HepG2 (cell line): ENCODE results near the gene FOXN3. TPM values are rescaled to one million over a fixed set of nuclear protein-coding genes. Genes with fewer than 3 reads are reported as not detected.

Experiments used
- DMAP1 ChIP-seq: IDR thresholded peaks from 2 replicates; pipeline ENCODE4 v1.6.1; 2016
- GABPB1 ChIP-seq: IDR thresholded peaks from 2 replicates; pipeline ENCODE4 v1.6.1; 2016; ENCODE audit warnings: mild to moderate bottlenecking, missing genetic modification reagents, moderate library complexity, missing compliant biosample characterization
- HNRNPL ChIP-seq: fragments of 200-400 bp; formaldehyde crosslinking; IDR thresholded peaks from 2 replicates; pipeline ENCODE4 v1.6.1; 2017; ENCODE audit warnings: mild to moderate bottlenecking, low read depth, low read length
- JUND ChIP-seq: sonication (generic); formaldehyde crosslinking; IDR thresholded peaks from 2 replicates; pipeline ENCODE4 v1.8.0; 2022; ENCODE audit warnings: mild to moderate bottlenecking, missing genetic modification reagents
- MTA1 ChIP-seq: sonication (generic); formaldehyde crosslinking; IDR thresholded peaks from 2 replicates; pipeline ENCODE4 v1.4.0; 2020; ENCODE audit warnings: missing genetic modification reagents, mild to moderate bottlenecking, borderline replicate concordance
- RARA ChIP-seq: IDR thresholded peaks from 2 replicates; pipeline ENCODE4 v1.6.1; 2016; ENCODE audit warnings: missing genetic modification reagents, missing compliant biosample characterization
- RBFOX2 ChIP-seq: fragments of 200-400 bp; formaldehyde crosslinking; IDR thresholded peaks from 2 replicates; pipeline ENCODE4 v1.6.1; 2017; ENCODE audit warnings: low read depth, mild to moderate bottlenecking, low read length
- RCOR2 ChIP-seq: IDR thresholded peaks from 2 replicates; pipeline ENCODE4 v1.6.1; 2016; ENCODE audit warnings: missing biosample characterization, missing genetic modification reagents
- SIN3A ChIP-seq: IDR thresholded peaks from 2 replicates; pipeline ENCODE4 v1.6.1; 2011; ENCODE audit warnings: low read depth, mild to moderate bottlenecking, control low read depth, low read length, borderline replicate concordance
- SNAPC2 ChIP-seq: sonication (generic); formaldehyde crosslinking; IDR thresholded peaks from 2 replicates; pipeline ENCODE4 v1.8.1; 2022; ENCODE audit warnings: mild to moderate bottlenecking, missing genetic modification reagents
- STAG1 ChIP-seq: sonication (generic); formaldehyde crosslinking; IDR thresholded peaks from 2 replicates; pipeline ENCODE4 v1.4.0; 2020; ENCODE audit warnings: missing genetic modification reagents
- TCF12 ChIP-seq, 2 experiments: fragments of 450-650 bp in 1 of 2; sonication (generic) in 1 of 2; formaldehyde crosslinking in 1 of 2; IDR thresholded peaks; 2 replicates each; pipeline versions ENCODE4 v1.6.1 to v1.8.0; 2017 to 2022; ENCODE audit warnings: antibody characterized with exemption in 1 of 2, mild to moderate bottlenecking in 1 of 2, missing genetic modification reagents in 1 of 2, moderate library complexity in 1 of 2
- YEATS4 ChIP-seq: sonication (generic); formaldehyde crosslinking; IDR thresholded peaks from 2 replicates; pipeline ENCODE4 v1.4.0; 2020; ENCODE audit warnings: missing genetic modification reagents, borderline replicate concordance
- ZNF280B ChIP-seq: sonication (generic); formaldehyde crosslinking; IDR thresholded peaks from 2 replicates; pipeline ENCODE4 v1.5.0; 2020; ENCODE audit warnings: missing genetic modification reagents, mild to moderate bottlenecking, borderline replicate concordance
- ZNF30 ChIP-seq: sonication (generic); formaldehyde crosslinking; IDR thresholded peaks from 2 replicates; pipeline ENCODE4 v1.5.0; 2020; ENCODE audit warnings: mild to moderate bottlenecking, missing genetic modification reagents
- ZNF607 ChIP-seq: sonication (generic); formaldehyde crosslinking; IDR thresholded peaks from 2 replicates; pipeline ENCODE4 v1.5.1; 2020; ENCODE audit warnings: missing genetic modification reagents, mild to moderate bottlenecking, borderline replicate concordance
- ZNF792 ChIP-seq: IDR thresholded peaks from 2 replicates; pipeline ENCODE4 v1.6.1; 2016
- ZZZ3 ChIP-seq: sonication (generic); formaldehyde crosslinking; IDR thresholded peaks from 2 replicates; pipeline ENCODE4 v1.4.0; 2020; ENCODE audit warnings: missing genetic modification reagents, mild to moderate bottlenecking, borderline replicate concordance
- polyA plus RNA-seq, 8 experiments: library from polyadenylated mRNA; depleted of rRNA in 3 of 8; stranded (reverse) in 7 of 8; unstranded in 1 of 8; fragments of >200 nt; fragmentation: Illumina TruSeq in 4 of 8; extraction: Trizol in 4 of 8; gene quantifications; 2 replicates each; pipeline versions ENCODE4 v1.2.1 to v1.2.3, GENCODE V29; 2011 to 2016; ENCODE audit warnings: low read depth in 4 of 8, missing spikeins in 1 of 8, mixed read lengths in 1 of 8; ENCODE audit not compliant: insufficient read depth in 1 of 8
- total RNA-seq, 5 experiments: library from RNA; depleted of rRNA; stranded (reverse); fragments of >200 nt; fragmentation: Illumina TruSeq; extraction: Trizol; gene quantifications; 2 replicates each; pipeline ENCODE4 v1.2.3, GENCODE V29; 2016; ENCODE audit warnings: low read depth in 1 of 5
- TF ChIP-seq, protein P1 (sequence below): sonication (generic); formaldehyde crosslinking; IDR thresholded peaks from 2 replicates; pipeline ENCODE4 v1.4.0; 2020; ENCODE audit warnings: missing genetic modification reagents, borderline replicate concordance
- TF ChIP-seq, protein P2 (sequence below): sonication (generic); formaldehyde crosslinking; IDR thresholded peaks from 2 replicates; pipeline ENCODE4 v1.5.0; 2020; ENCODE audit warnings: missing genetic modification reagents
- TF ChIP-seq, protein P3 (sequence below): IDR thresholded peaks from 2 replicates; pipeline ENCODE4 v1.6.1; 2016; ENCODE audit warnings: missing compliant biosample characterization, missing genetic modification reagents, borderline replicate concordance

FOXN3 gene
- total and polyA plus RNA-seq, 2 of the 13 experiments (the other 11 are each of a cell fraction or from before 2014, with no cell fraction given) = 32.4 to 70.2 TPM

GRCh38 chr14:89232265-89233070 is 184.6 kb downstream of the FOXN3 start (continued):
- TF ChIP-seq, protein P1, sequence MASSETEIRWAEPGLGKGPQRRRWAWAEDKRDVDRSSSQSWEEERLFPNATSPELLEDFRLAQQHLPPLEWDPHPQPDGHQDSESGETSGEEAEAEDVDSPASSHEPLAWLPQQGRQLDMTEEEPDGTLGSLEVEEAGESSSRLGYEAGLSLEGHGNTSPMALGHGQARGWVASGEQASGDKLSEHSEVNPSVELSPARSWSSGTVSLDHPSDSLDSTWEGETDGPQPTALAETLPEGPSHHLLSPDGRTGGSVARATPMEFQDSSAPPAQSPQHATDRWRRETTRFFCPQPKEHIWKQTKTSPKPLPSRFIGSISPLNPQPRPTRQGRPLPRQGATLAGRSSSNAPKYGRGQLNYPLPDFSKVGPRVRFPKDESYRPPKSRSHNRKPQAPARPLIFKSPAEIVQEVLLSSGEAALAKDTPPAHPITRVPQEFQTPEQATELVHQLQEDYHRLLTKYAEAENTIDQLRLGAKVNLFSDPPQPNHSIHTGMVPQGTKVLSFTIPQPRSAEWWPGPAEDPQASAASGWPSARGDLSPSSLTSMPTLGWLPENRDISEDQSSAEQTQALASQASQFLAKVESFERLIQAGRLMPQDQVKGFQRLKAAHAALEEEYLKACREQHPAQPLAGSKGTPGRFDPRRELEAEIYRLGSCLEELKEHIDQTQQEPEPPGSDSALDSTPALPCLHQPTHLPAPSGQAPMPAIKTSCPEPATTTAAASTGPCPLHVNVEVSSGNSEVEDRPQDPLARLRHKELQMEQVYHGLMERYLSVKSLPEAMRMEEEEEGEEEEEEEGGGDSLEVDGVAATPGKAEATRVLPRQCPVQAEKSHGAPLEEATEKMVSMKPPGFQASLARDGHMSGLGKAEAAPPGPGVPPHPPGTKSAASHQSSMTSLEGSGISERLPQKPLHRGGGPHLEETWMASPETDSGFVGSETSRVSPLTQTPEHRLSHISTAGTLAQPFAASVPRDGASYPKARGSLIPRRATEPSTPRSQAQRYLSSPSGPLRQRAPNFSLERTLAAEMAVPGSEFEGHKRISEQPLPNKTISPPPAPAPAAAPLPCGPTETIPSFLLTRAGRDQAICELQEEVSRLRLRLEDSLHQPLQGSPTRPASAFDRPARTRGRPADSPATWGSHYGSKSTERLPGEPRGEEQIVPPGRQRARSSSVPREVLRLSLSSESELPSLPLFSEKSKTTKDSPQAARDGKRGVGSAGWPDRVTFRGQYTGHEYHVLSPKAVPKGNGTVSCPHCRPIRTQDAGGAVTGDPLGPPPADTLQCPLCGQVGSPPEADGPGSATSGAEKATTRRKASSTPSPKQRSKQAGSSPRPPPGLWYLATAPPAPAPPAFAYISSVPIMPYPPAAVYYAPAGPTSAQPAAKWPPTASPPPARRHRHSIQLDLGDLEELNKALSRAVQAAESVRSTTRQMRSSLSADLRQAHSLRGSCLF (CRISPR knock-in tag) = no peak
- TF ChIP-seq ZNF607 (CRISPR knock-in tag) (no peak), ZZZ3 (CRISPR knock-in tag) (no peak), DMAP1 (no peak), RARA (CRISPR knock-in tag) (peak; percentile 84), JUND (CRISPR knock-in tag) (0 out of 2 replicates have a peak, but pooled peaks have one; percentile 60), TCF12 (IDR thresholded peaks at IDR 0.05) (no peak), TCF12 (CRISPR knock-in tag; IDR thresholded peaks at IDR 0.05) (peak; percentile 82; the same call in 1 of the 2 replicates), ZNF30 (CRISPR knock-in tag) (no peak), MTA1 (CRISPR knock-in tag) (no peak), RCOR2 (CRISPR knock-in tag) (peak; percentile 93), ZNF792 (CRISPR knock-in tag) (peak; percentile 51; the same call in 1 of the 2 replicates), SNAPC2 (CRISPR knock-in tag) (peak; percentile 51; the same call in 1 of the 2 replicates), ZNF280B (CRISPR knock-in tag) (no peak), STAG1 (CRISPR knock-in tag) (peak; percentile 35), SIN3A (no peak), HNRNPL (no peak), YEATS4 (CRISPR knock-in tag) (peak; percentile 69; the same call in 1 of the 2 replicates), GABPB1 (no peak), RBFOX2 (no peak)
- TF ChIP-seq, protein P2, sequence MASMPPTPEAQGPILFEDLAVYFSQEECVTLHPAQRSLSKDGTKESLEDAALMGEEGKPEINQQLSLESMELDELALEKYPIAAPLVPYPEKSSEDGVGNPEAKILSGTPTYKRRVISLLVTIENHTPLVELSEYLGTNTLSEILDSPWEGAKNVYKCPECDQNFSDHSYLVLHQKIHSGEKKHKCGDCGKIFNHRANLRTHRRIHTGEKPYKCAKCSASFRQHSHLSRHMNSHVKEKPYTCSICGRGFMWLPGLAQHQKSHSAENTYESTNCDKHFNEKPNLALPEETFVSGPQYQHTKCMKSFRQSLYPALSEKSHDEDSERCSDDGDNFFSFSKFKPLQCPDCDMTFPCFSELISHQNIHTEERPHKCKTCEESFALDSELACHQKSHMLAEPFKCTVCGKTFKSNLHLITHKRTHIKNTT (CRISPR knock-in tag) = no peak
- TF ChIP-seq, protein P3, sequence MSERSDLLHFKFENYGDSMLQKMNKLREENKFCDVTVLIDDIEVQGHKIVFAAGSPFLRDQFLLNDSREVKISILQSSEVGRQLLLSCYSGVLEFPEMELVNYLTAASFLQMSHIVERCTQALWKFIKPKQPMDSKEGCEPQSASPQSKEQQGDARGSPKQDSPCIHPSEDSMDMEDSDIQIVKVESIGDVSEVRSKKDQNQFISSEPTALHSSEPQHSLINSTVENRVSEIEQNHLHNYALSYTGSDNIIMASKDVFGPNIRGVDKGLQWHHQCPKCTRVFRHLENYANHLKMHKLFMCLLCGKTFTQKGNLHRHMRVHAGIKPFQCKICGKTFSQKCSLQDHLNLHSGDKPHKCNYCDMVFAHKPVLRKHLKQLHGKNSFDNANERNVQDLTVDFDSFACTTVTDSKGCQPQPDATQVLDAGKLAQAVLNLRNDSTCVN (CRISPR knock-in tag) = no peak
